Suprapubic skin (tissue), 3 donors: ENCODE measurements around the gene CMSS1.

ENCODE experiments used
- POLR2A ChIP-seq, 2 donors: fragments of 450-650 bp; IDR thresholded peaks; one replicate each; pipeline ENCODE4 v1.6.1; 2017; ENCODE audit warnings: antibody characterized with exemption in 2 of 2, mild to moderate bottlenecking in 2 of 2, moderate library complexity in 2 of 2
- TF ChIP-seq, protein P1 (sequence below), 2 donors: fragments of 200-600 bp in 1 of 2; fragments of 450-650 bp in 1 of 2; sonication (generic) in 1 of 2; IDR thresholded peaks; one replicate each; pipeline ENCODE4 v1.5.1; 2016 to 2019; ENCODE audit warnings: antibody characterized with exemption in 2 of 2, mild to moderate bottlenecking in 1 of 2, moderate library complexity in 1 of 2

- no peak for TF ChIP-seq POLR2A (IDR thresholded peaks at IDR 0.05)
- TF ChIP-seq, protein P1, sequence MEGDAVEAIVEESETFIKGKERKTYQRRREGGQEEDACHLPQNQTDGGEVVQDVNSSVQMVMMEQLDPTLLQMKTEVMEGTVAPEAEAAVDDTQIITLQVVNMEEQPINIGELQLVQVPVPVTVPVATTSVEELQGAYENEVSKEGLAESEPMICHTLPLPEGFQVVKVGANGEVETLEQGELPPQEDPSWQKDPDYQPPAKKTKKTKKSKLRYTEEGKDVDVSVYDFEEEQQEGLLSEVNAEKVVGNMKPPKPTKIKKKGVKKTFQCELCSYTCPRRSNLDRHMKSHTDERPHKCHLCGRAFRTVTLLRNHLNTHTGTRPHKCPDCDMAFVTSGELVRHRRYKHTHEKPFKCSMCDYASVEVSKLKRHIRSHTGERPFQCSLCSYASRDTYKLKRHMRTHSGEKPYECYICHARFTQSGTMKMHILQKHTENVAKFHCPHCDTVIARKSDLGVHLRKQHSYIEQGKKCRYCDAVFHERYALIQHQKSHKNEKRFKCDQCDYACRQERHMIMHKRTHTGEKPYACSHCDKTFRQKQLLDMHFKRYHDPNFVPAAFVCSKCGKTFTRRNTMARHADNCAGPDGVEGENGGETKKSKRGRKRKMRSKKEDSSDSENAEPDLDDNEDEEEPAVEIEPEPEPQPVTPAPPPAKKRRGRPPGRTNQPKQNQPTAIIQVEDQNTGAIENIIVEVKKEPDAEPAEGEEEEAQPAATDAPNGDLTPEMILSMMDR (IDR thresholded peaks at IDR 0.05): no peak
These were observed 129.7 kb downstream of the CMSS1 start for GRCh38 chr3:99947356-99947755.
